H9 (cell line): ENCODE measurements around the gene SIPA1L3. TPM values are rescaled to one million over a fixed set of nuclear protein-coding genes. Genes with fewer than 3 reads are reported as not detected.

Experiments
- DNase-seq: peaks from one replicate; pipeline ENCODE4 v3.0.0-alpha.2; 2017
- H2AFZ ChIP-seq: one replicate; pipeline ENCODE4 v1.6.1; 2013; ENCODE audit warnings: mild to moderate bottlenecking, low read length, control low read depth, moderate library complexity
- H2AK5ac ChIP-seq: 2 replicates; pipeline ENCODE4 v1.6.1; 2013; ENCODE audit warnings: low read length, control low read depth, mixed read lengths; ENCODE audit not compliant: insufficient read length
- H2BK120ac ChIP-seq: one replicate; pipeline ENCODE4 v1.6.1; 2013; ENCODE audit warnings: low read depth, mild to moderate bottlenecking, low read length, control low read depth, inconsistent platforms; ENCODE audit not compliant: poor library complexity, severe bottlenecking
- H2BK12ac ChIP-seq: 2 replicates; pipeline ENCODE4 v1.6.1; 2013; ENCODE audit warnings: low read length, control low read depth, mixed read lengths, low read depth; ENCODE audit not compliant: insufficient read length
- H2BK15ac ChIP-seq: 2 replicates; pipeline ENCODE4 v1.6.1; 2013; ENCODE audit warnings: low read depth, low read length, control low read depth
- H2BK20ac ChIP-seq: one replicate; pipeline ENCODE4 v1.6.1; 2013; ENCODE audit warnings: low read depth, mild to moderate bottlenecking, low read length, control low read depth, inconsistent platforms; ENCODE audit not compliant: poor library complexity, severe bottlenecking
- H2BK5ac ChIP-seq: 2 replicates; pipeline ENCODE4 v1.6.1; 2013; ENCODE audit warnings: low read length, control low read depth, mixed read lengths; ENCODE audit not compliant: insufficient read length
- H3K14ac ChIP-seq: 2 replicates; pipeline ENCODE4 v1.6.1; 2013; ENCODE audit warnings: low read length, control low read depth; ENCODE audit not compliant: insufficient read depth
- H3K18ac ChIP-seq: 2 replicates; pipeline ENCODE4 v1.6.1; 2013; ENCODE audit warnings: low read depth, mild to moderate bottlenecking, mixed read lengths, low read length, control low read depth; ENCODE audit not compliant: insufficient read length
- H3K23ac ChIP-seq: 2 replicates; pipeline ENCODE4 v1.6.1; 2013; ENCODE audit warnings: low read length, control low read depth, mixed read lengths, low read depth; ENCODE audit not compliant: insufficient read length
- H3K23me2 ChIP-seq: 2 replicates; pipeline ENCODE4 v1.6.1; 2013; ENCODE audit warnings: low read depth, mild to moderate bottlenecking, mixed read lengths, low read length, control low read depth; ENCODE audit not compliant: insufficient read length, poor library complexity, severe bottlenecking
- H3K27ac ChIP-seq: 2 replicates; pipeline ENCODE4 v1.5.1; 2013; ENCODE audit warnings: low read length, control low read depth, mixed read lengths, low read depth; ENCODE audit not compliant: insufficient read length
- H3K27me3 ChIP-seq: 2 replicates; pipeline ENCODE4 v1.6.1; 2013; ENCODE audit warnings: low read length, control low read depth, inconsistent platforms; ENCODE audit not compliant: insufficient read depth
- H3K4ac ChIP-seq: 2 replicates; pipeline ENCODE4 v1.6.1; 2013; ENCODE audit warnings: low read depth, mild to moderate bottlenecking, control low read depth, inconsistent platforms, low read length, moderate library complexity
- H3K4me1 ChIP-seq: 2 replicates; pipeline ENCODE4 v1.6.1; 2013; ENCODE audit warnings: low read length, control low read depth, inconsistent platforms; ENCODE audit not compliant: insufficient read depth
- H3K4me2 ChIP-seq: 2 replicates; pipeline ENCODE4 v1.6.1; 2013; ENCODE audit warnings: low read length, control low read depth, mixed read lengths; ENCODE audit not compliant: insufficient read length, insufficient read depth
- H3K56ac ChIP-seq: 2 replicates; pipeline ENCODE4 v1.6.1; 2013; ENCODE audit warnings: low read depth, mild to moderate bottlenecking, mixed read lengths, low read length, control low read depth; ENCODE audit not compliant: insufficient read length
- H3K79me1 ChIP-seq: 2 replicates; pipeline ENCODE4 v1.6.1; 2013; ENCODE audit warnings: low read depth, mild to moderate bottlenecking, moderate library complexity, low read length, control low read depth, inconsistent platforms; ENCODE audit not compliant: insufficient read depth, poor library complexity, severe bottlenecking
- H3K79me2 ChIP-seq: 2 replicates; pipeline ENCODE4 v1.6.1; 2013; ENCODE audit warnings: low read length, control low read depth, inconsistent platforms; ENCODE audit not compliant: insufficient read depth
- H3K9ac ChIP-seq: 2 replicates; pipeline ENCODE4 v1.6.1; 2013; ENCODE audit warnings: low read length, control low read depth, mixed read lengths; ENCODE audit not compliant: insufficient read length; ENCODE audit errors: extremely low read depth
- H3K9me3 ChIP-seq: one replicate; pipeline ENCODE4 v1.6.1; 2013; ENCODE audit warnings: low read depth, low read length, inconsistent platforms; ENCODE audit not compliant: control insufficient read depth
- H3T11ph ChIP-seq: one replicate; pipeline ENCODE4 v1.6.1; 2013; ENCODE audit warnings: mild to moderate bottlenecking, low read length, control low read depth, inconsistent platforms
- H4K20me1 ChIP-seq: one replicate; pipeline ENCODE4 v1.6.1; 2013; ENCODE audit not compliant: control insufficient read depth, insufficient read length, insufficient read depth
- H4K5ac ChIP-seq: 2 replicates; pipeline ENCODE4 v1.6.1; 2013; ENCODE audit warnings: low read depth, mild to moderate bottlenecking, mixed read lengths, low read length, control low read depth; ENCODE audit not compliant: insufficient read length
- H4K8ac ChIP-seq: replicated peaks from 2 replicates; pipeline ENCODE4 v1.6.1; 2013; ENCODE audit warnings: low read length, control low read depth, mixed read lengths, low read depth; ENCODE audit not compliant: insufficient read length
- H4K91ac ChIP-seq: 2 replicates; pipeline ENCODE4 v1.6.1; 2013; ENCODE audit warnings: low read depth, mild to moderate bottlenecking, moderate library complexity, mixed read lengths, low read length, control low read depth; ENCODE audit not compliant: insufficient read length
- H3K27ac Mint-ChIP-seq, 3 experiments: 2 replicates in 2 of 3; 3 replicates in 1 of 3; pipeline ENCODE4 v1.8.0; 2020 to 2021; ENCODE audit warnings: mixed read lengths in 3 of 3, mild to moderate bottlenecking in 1 of 3, moderate library complexity in 1 of 3
- H3K27me3 Mint-ChIP-seq: 2 replicates; pipeline ENCODE4 v1.8.0; 2021; ENCODE audit warnings: low read depth, mild to moderate bottlenecking, moderate library complexity, mixed read lengths
- H3K36me3 Mint-ChIP-seq, 3 experiments: 2 replicates in 2 of 3; 3 replicates in 1 of 3; pipeline ENCODE4 v1.8.0; 2020 to 2021; ENCODE audit warnings: low read depth in 3 of 3, mixed read lengths in 3 of 3; ENCODE audit not compliant: insufficient read depth in 1 of 3
- H3K4me1 Mint-ChIP-seq, 2 experiments: 2 replicates each; pipeline ENCODE4 v1.8.0; 2020; ENCODE audit warnings: mixed read lengths in 2 of 2
- H3K4me3 Mint-ChIP-seq, 2 experiments: 2 replicates in 1 of 2; 3 replicates in 1 of 2; pipeline ENCODE4 v1.8.0; 2020 to 2021; ENCODE audit warnings: mild to moderate bottlenecking in 2 of 2, mixed read lengths in 2 of 2, moderate library complexity in 1 of 2
- H3K9me3 Mint-ChIP-seq, 2 experiments: 2 replicates in 1 of 2; 3 replicates in 1 of 2; pipeline ENCODE4 v1.8.0; 2020; ENCODE audit warnings: mild to moderate bottlenecking in 2 of 2, mixed read lengths in 2 of 2, moderate library complexity in 1 of 2
- CTCF ChIP-seq: fragments of 200-600 bp; sonication (generic); conservative IDR thresholded peaks from 3 replicates; pipeline ENCODE4 v1.8.0; 2021; ENCODE audit warnings: antibody characterized with exemption, mild to moderate bottlenecking
- WGBS: extraction: QIAGEN DNeasy Blood & Tissue Kit; methylation state at CpG from one replicate; pipeline ENCODE4 v1.1.7; 2013; ENCODE audit warnings: missing lambda C conversion rate, low lambda C conversion rate, mixed read lengths; ENCODE audit not compliant: insufficient read length; ENCODE audit errors: extremely low coverage; 5-methylcytosine and 5-hydroxymethylcytosine counted together
- total RNA-seq: library from RNA; stranded (reverse); gene quantifications from 2 replicates; pipeline ENCODE4 v1.2.1, GENCODE V29; 2021

The SIPA1L3 gene
- total RNA-seq, 1 experiment from 2014 or later: 40.1 TPM

GRCh38 chr19:37933937-37934358, 26.9 kb downstream of the SIPA1L3 start:
- H2BK120ac ChIP-seq: no peak overlapping the region
- no peak overlapping the region for H3K23ac ChIP-seq
- no peak overlapping the region for H3K9ac ChIP-seq
- WGBS: no CpG with 5 or more reads among the region's 9 CpGs
- H2BK5ac ChIP-seq: no peak overlapping the region
- Mint-ChIP-seq H3K27me3 (no peaks in the 10 kb centered on the region), H3K27ac (peak overlapping the region in 2 of 3 experiments; percentile 31 to 62; a peak in 1 of 7 replicates), H3K36me3 (peaks cover 35 to 46% (median 36%) of the 10 kb centered on the region in 3 experiments), H3K4me1 (peaks cover 41 to 46% of the 10 kb centered on the region in 2 experiments), H3K4me3 (no peak overlapping the region), H3K9me3 (peaks cover 24 to 25% of the 10 kb centered on the region in 2 experiments)
- H3K23me2 ChIP-seq: peaks cover 5% of the 10 kb centered on the region
- no peak overlapping the region; the same call in 1 of the 2 replicates for H3K14ac ChIP-seq
- H3T11ph ChIP-seq: no peak overlapping the region
- peaks cover 9% of the 10 kb centered on the region for H3K79me1 ChIP-seq
- no peak overlapping the region for H2BK20ac ChIP-seq
- no peak overlapping the region for H4K8ac ChIP-seq
- no peak overlapping the region for H3K56ac ChIP-seq
- no peak overlapping the region for H3K27ac ChIP-seq
- H3K4me1 ChIP-seq: peaks cover 10% of the 10 kb centered on the region
- no peak overlapping the region for H2AFZ ChIP-seq
- TF ChIP-seq CTCF: no peak
- peaks cover 6% of the 10 kb centered on the region for H3K9me3 ChIP-seq
- no peak for DNase-seq
- H3K79me2 ChIP-seq: peaks cover 6% of the 10 kb centered on the region; the same call in 1 of the 2 replicates
- no peak overlapping the region for H4K91ac ChIP-seq
- no peak overlapping the region for H4K5ac ChIP-seq
- H3K27me3 ChIP-seq: no peaks in the 10 kb centered on the region
- no peak overlapping the region for H2BK15ac ChIP-seq
- peak overlapping the region; percentile 50 for H3K4me2 ChIP-seq
- no peak overlapping the region for H3K4ac ChIP-seq
- H2AK5ac ChIP-seq: no peak overlapping the region
- no peak overlapping the region for H2BK12ac ChIP-seq
- H3K18ac ChIP-seq: no peak overlapping the region
- no peaks in the 10 kb centered on the region for H4K20me1 ChIP-seq
